CD1c-positive myeloid dendritic cell (primary cell): ENCODE results near the gene STARD10.

ENCODE experiments used
- DNase-seq: peaks from one replicate; pipeline ENCODE4 v3.0.0-alpha.2; 2016; ENCODE audit errors: extremely low spot score

Gene STARD10

DNA sequence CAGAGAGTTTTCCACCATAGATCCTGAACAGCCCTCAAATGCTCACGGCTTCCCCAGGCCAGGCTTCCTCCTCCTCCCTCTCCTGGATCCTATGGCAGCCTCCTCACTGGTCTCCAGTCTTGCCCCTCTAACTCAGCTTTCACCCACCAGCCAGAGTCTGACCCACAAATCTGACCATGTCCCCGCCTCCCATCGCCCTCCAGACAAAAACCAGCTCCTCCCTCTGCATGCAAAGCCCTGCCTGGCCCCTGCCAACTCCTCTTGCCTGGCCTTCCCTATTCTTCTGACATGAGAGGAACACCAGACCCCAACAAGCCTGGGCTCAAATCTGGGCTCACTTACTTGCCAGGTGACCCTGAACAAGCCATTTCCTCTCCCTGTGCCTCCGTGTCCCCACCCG, 87.3 kb downstream of the STARD10 start:
- no peak for DNase-seq

DNA sequence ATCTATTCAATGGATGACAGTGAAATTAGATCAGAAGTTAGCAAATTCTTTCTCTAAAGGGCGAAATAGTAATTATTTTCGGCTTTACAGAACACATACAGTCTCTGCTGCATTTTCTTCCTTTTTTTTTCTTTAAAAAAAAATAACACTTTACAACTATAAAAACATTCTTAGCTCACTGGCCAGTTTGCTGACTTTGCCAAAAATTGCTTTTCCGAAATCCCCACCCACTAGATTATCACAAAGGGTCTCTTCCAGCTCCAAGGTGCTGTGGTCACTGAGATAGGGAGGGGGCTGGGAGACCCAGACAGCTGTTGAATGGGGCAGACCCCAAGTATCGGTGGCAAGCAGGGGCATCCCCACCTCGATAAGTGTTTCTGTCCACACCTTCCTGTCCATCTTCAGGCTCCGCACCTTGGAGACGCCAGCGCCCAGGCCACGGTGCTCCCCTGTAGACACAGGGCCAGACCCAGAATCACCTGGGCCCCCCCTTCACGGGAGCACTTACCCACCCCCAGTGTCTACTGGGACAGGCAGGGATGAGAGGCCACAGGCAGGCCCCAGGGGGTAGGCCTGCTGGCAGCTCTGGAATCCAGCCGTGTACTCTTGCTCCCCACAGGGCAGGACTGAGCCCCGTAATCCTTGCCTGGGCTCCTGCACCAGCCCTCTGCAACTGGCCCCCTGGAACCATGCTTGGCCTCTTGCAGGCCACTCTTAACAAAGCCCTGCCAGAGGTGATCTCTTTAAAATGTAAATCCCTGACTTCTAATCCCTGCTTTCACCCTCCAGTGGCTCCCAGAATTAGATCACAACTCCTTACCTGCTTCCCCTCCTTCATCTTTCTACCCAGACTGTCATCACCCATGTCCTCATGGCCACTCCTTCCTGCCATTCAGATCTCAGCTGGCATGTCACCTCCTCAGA, 88.1 kb downstream of the STARD10 start:
- DNase-seq: no peak

DNA sequence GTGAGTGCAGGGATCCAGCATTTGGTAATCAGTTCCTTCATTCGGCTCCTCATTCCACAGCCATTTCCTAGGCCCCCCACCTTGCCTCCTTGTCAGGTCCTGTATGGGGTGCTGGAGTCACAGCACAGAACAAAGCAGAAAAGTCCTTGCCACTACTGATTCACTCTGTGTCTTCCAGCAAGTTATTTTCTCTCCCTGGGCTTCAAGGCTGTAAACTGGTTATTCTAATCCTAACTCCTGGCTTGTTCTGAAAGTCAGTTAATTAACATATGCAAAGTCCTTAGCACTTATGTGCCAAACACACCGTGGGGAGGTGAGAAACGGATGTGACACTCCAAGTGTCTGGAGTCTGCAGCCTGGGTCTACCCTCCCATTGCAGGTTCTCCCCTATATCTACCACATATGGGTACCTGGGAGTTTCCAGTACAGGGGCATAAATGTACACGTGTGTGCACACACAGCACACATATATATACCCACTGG, 89.0 kb downstream of the STARD10 start:
- DNase-seq: no peak
